Measurements from ENCODE around the gene USP47. TPM values are rescaled to one million over a fixed set of nuclear protein-coding genes. Genes with fewer than 3 reads are reported as not detected.

USP47 gene
- total RNA-seq, 4 donors from 2014 or later, result 85.2 to 154 (median 94.5) TPM

DNA sequence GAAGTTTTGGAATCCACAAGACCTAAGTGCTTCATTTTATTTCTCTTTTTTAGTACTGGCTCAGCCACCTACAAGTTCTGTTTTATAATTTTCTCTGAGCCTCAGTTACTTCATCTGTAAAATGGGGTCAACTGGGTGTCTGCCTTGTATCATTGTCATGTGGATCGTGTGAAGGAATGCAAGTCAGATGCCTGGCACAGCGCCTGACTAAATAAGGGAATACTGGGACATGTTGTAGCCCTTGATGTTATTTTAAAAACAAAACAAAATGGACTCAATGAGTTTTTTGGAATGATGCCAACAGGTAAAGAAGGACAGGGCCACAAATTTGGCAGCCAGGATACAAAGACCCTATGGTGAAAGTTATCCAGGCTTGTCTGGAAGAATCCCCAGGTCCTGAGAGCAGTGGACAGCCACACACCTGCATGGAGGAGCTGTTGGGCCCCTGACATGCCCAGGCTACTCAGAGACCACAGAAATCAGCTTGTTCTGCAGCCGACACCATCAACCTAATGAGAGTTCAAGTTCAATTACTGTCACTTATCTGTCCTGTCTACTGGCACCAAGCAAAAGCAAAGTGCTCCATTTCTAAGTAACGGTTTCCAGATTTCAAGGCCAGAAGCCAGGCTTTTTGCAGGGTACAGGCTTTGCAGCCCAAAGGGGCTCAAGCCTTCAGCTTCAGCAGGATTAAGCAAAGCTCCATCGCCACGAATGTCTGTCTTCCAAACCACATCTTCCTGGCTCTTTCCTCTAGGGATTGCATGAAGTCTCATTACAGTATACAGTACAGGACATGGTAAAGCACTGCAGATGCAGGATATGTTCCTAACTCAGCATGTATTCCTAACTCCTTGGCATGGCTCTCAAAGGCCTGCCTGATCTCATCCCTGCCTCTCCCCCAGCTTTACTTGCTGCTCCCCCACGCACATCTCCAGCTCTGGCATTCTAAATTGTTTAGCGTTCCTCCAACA is 148.3 kb downstream of the USP47 start:
- WGBS, 2 donors, result 68 to 75% methylated on average over 8 of the region's 8 CpGs
- Histone ChIP-seq H3K4me3 (replicated peaks in 1 of 3) (no peak overlapping the region), H3K27me3 (no peaks in the 10 kb centered on the region), H3K4me1 (peaks cover 5% of the 10 kb centered on the region in 2 donors), H3K27ac (no peak overlapping the region), H3K9me3 (no peaks in the 10 kb centered on the region), H3K36me3 (no peaks in the 10 kb centered on the region)
- DNase-seq, result peak; percentile 54 to 60
- intact Hi-C loops (cut with DNase I), result no loop called here
- TF ChIP-seq POLR2A (IDR thresholded peaks at IDR 0.05), result no peak
- TF ChIP-seq, protein P1, sequence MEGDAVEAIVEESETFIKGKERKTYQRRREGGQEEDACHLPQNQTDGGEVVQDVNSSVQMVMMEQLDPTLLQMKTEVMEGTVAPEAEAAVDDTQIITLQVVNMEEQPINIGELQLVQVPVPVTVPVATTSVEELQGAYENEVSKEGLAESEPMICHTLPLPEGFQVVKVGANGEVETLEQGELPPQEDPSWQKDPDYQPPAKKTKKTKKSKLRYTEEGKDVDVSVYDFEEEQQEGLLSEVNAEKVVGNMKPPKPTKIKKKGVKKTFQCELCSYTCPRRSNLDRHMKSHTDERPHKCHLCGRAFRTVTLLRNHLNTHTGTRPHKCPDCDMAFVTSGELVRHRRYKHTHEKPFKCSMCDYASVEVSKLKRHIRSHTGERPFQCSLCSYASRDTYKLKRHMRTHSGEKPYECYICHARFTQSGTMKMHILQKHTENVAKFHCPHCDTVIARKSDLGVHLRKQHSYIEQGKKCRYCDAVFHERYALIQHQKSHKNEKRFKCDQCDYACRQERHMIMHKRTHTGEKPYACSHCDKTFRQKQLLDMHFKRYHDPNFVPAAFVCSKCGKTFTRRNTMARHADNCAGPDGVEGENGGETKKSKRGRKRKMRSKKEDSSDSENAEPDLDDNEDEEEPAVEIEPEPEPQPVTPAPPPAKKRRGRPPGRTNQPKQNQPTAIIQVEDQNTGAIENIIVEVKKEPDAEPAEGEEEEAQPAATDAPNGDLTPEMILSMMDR (IDR thresholded peaks at IDR 0.05), result no peak

DNA sequence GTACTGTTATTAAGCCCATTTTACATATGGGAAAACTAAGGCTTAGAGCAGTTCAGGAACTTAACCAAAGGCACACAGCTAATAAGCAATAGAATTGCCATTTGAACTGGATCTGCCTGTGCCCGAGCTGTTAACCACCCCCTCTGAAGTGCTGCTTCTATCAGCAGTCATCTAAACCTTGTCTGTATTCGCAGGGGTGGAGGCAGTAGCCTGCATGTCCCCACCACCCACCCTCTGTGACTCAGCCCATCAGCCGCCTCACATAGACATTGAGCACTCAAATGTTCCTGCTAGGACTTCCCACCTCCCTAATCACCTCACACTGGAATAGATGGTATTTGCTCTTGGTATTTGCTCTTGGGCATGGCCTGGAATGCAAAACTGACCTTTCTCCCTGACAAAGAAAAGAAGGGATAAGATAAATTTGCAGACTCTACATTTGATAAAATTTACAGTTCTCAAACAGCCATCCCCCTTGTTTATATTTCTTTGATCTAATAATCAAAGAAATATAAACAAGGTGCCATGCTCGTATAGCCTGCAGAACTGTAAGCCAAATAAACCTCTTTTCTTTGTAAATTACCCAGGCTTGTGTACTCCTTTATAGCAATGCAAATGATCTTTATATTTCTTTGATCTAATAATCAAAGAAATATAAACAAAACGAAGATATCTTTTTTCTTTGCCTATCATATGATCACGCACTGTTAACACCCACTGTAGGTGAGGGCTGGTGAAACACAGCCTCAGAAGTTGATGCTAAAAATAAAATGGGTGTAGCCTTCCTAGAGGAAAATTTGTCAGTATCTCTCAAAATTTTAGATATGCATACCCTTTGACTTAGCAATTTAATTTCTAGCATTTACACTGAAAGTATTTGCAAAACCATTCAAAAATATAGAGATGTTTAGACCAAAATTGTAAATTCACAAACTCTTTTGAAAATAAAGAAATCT is 150.8 kb downstream of the USP47 start:
- TF ChIP-seq, protein P1 (IDR thresholded peaks at IDR 0.05), result no peak
- TF ChIP-seq POLR2A (IDR thresholded peaks at IDR 0.05), result no peak
- Histone ChIP-seq H3K27me3 (no peaks in the 10 kb centered on the region), H3K36me3 (no peaks in the 10 kb centered on the region), H3K27ac (no peak overlapping the region), H3K9me3 (no peaks in the 10 kb centered on the region), H3K4me1 (peaks cover 5% of the 10 kb centered on the region in 2 donors), H3K4me3 (replicated peaks in 1 of 3) (no peak overlapping the region)
- DNase-seq, result no peak
- intact Hi-C loops (cut with DNase I), result no loop called here
- 83 to 87% methylated on average over 6 of the region's 6 CpGs for WGBS, 2 donors

DNA sequence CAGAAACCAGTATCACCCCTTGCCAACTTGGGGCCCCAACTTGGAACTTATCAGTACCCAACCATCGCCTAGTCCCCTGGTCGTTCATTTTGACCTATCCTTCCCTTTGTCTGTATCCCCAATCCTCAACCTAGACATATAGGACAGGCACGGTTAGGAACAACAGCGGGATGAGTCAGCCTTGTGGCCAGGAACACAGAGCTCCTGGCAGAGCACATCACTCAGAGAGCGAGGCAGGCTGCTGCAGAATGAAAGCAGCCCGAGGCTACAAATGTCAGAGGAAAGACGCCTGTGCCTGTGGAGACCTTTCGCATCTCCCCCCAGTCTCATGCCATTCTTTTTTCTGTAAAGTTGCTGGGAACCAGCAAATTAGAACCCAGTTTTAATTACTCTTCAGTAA is 152.1 kb downstream of the USP47 start:
- Histone ChIP-seq H3K27me3 (no peaks in the 10 kb centered on the region), H3K4me1 (peaks cover 5% of the 10 kb centered on the region in 2 donors), H3K4me3 (replicated peaks in 1 of 3) (no peak overlapping the region), H3K27ac (no peak overlapping the region), H3K36me3 (no peaks in the 10 kb centered on the region), H3K9me3 (no peaks in the 10 kb centered on the region)
- DNase-seq, result no peak
- intact Hi-C loops (cut with DNase I), result no loop called here
- TF ChIP-seq, protein P1 (IDR thresholded peaks at IDR 0.05), result no peak
- no peak for TF ChIP-seq POLR2A (IDR thresholded peaks at IDR 0.05)
- 76 to 79% methylated on average over 8 of the region's 8 CpGs for WGBS, 2 donors

DNA sequence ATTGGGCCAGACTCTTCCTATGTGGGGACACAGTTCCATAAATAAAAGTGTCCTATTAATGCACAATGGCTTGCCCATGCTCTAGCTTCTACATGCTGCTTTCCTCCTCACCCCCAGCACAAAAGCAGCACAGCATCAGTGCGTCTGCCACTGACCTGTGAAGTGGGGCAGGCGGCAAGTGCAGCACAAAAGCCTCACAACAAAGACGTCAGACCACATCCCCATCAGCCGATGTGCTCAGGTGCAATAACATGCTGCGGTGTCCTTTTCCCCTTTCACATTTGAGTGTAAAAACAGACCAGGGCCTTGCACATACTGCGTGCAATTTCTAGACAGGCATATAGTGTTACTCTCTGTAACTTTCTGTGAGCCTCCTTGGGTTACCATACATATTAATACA is 153.8 kb downstream of the USP47 start:
- intact Hi-C loops (cut with DNase I), result no loop called here
- H3K36me3 ChIP-seq, result no peaks in the 10 kb centered on the region
- H3K27ac ChIP-seq, result no peak overlapping the region
- no peak overlapping the region for H3K4me3 ChIP-seq (replicated peaks in 1 of 3)
- no peaks in the 10 kb centered on the region for H3K27me3 ChIP-seq
- TF ChIP-seq, protein P1 (IDR thresholded peaks at IDR 0.05), result no peak
- TF ChIP-seq POLR2A (IDR thresholded peaks at IDR 0.05), result no peak
- H3K4me1 ChIP-seq, result no peaks in the 10 kb centered on the region
- no peaks in the 10 kb centered on the region for H3K9me3 ChIP-seq
- WGBS, 2 donors, result 90 to 94% methylated on average over 6 of the region's 6 CpGs
- DNase-seq, result no peak

Measured in thyroid gland (tissue), 4 donors.